Omental fat pad (tissue), 4 donors: ENCODE results near the gene TDRD12. TPM values are rescaled to one million over a fixed set of nuclear protein-coding genes. Genes with fewer than 3 reads are reported as not detected.
"Not testable (repeated sequence)": the region's sequence is repeated elsewhere in the genome, so short reads cannot be mapped to it uniquely, and the experiment has no call there.

Source experiments
- ATAC-seq: fragments of 150-250 bp; one replicate; pipeline ENCODE4 v1.9.1; 2016; ENCODE audit warnings: mild to moderate bottlenecking, moderate library complexity; ENCODE audit not compliant: low FRiP score
- DNase-seq: peaks from one replicate; pipeline ENCODE4 v3.0.0-alpha.2; 2019; ENCODE audit warnings: low spot score
- CTCF ChIP-seq, 3 donors: fragments of 450-650 bp; IDR thresholded peaks; one replicate each; pipeline ENCODE4 v1.5.1; 2016 to 2017; ENCODE audit warnings: antibody characterized with exemption in 3 of 3, mild to moderate bottlenecking in 3 of 3, moderate library complexity in 2 of 3
- total RNA-seq, 4 donors: library from RNA; depleted of rRNA; stranded (reverse); fragments of >200 nt; gene quantifications; one replicate each; pipeline ENCODE4 v1.1.0, GENCODE V29; 2016

The TDRD12 gene
- total RNA-seq, 4 donors from 2014 or later = 0.50 to 1.3 TPM; not detected in 2

GRCh38 chr19:32696771-32697170 lies 22.8 kb upstream of the TDRD12 start:
- not testable (repeated sequence) for DNase-seq, ATAC-seq

- ATAC-seq, DNase-seq: not testable (repeated sequence)
Observed at GRCh38 chr19:32700129-32700528, 19.4 kb upstream of the TDRD12 start.

- no peak for TF ChIP-seq CTCF (IDR thresholded peaks at IDR 0.05)
- no peak for DNase-seq
- no peak for ATAC-seq
Observed at GRCh38 chr19:32702010-32702409, 17.6 kb upstream of the TDRD12 start.

- not testable (repeated sequence) for DNase-seq, ATAC-seq
Observed at GRCh38 chr19:32704006-32704405, 15.6 kb upstream of the TDRD12 start.

GRCh38 chr19:32708457-32708856 lies 11.1 kb upstream of the TDRD12 start:
- no peak for TF ChIP-seq CTCF (IDR thresholded peaks at IDR 0.05)
- DNase-seq = no peak
- ATAC-seq = no peak

GRCh38 chr19:32709032-32709431 lies 10.5 kb upstream of the TDRD12 start:
- ATAC-seq = no peak
- TF ChIP-seq CTCF (IDR thresholded peaks at IDR 0.05) = no peak
- DNase-seq = no peak

GRCh38 chr19:32711747-32712146 lies 7.8 kb upstream of the TDRD12 start:
- no peak for ATAC-seq
- DNase-seq = no peak
- TF ChIP-seq CTCF (IDR thresholded peaks at IDR 0.05) = no peak

GRCh38 chr19:32716203-32716602 lies 3.4 kb upstream of the TDRD12 start:
- not testable (repeated sequence) for ATAC-seq, DNase-seq

- DNase-seq = no peak
- no peak for ATAC-seq
- no peak for TF ChIP-seq CTCF (IDR thresholded peaks at IDR 0.05)
Observed at GRCh38 chr19:32717496-32717895, 2.1 kb upstream of the TDRD12 start.
